A673 (cell line): ENCODE data around the gene CKMT1B. TPM values are rescaled to one million over a fixed set of nuclear protein-coding genes. Genes with fewer than 3 reads are reported as not detected.
"Not testable (repeated sequence)": the region's sequence is repeated elsewhere in the genome, so short reads cannot be mapped to it uniquely, and the experiment has no call there.

Experiments used
- BruUV-seq: library from RNA; stranded (reverse); fragments of 400-500 nt; replicated peaks from 2 replicates; lab custom pipeline; 2021; lab: Mats Ljungman, UMichigan
- CTCF ChIA-PET: fragments of 300-600 bp; sonication (Branson Sonifier 250); formaldehyde crosslinking; loops from one replicate; lab custom pipeline; 2022; ENCODE audit warnings: antibody characterized with exemption; lab: Charles Lee
- POLR2A ChIA-PET: fragments of 300-600 bp; sonication (Branson Sonifier 250); formaldehyde crosslinking; loops from one replicate; lab custom pipeline; 2022; ENCODE audit warnings: antibody characterized with exemption; ENCODE audit not compliant: low non-redundant PET; lab: Charles Lee
- DNase-seq: peaks from one replicate; pipeline ENCODE4 v3.0.0-alpha.2; 2015; ENCODE audit warnings: low spot score
- H3K27ac ChIP-seq: fragments of 200-600 bp; sonication (generic); 2 replicates; pipeline ENCODE4 v1.5.1; 2016; ENCODE audit warnings: mixed run types, low read depth, mild to moderate bottlenecking, mixed read lengths, antibody characterized with exemption, low read length; ENCODE audit not compliant: poor library complexity, severe bottlenecking
- H3K27me3 ChIP-seq: fragments of 200-600 bp; sonication (generic); replicated peaks from 2 replicates; pipeline ENCODE4 v1.6.1; 2017; ENCODE audit warnings: mixed run types, low read depth, mild to moderate bottlenecking, mixed read lengths, antibody characterized with exemption, low read length; ENCODE audit not compliant: insufficient read depth, poor library complexity
- H3K36me3 ChIP-seq: fragments of 200-600 bp; sonication (generic); 2 replicates; pipeline ENCODE4 v1.6.1; 2016; ENCODE audit warnings: mixed run types, mild to moderate bottlenecking, mixed read lengths, antibody characterized with exemption, low read length; ENCODE audit not compliant: insufficient read depth, poor library complexity, severe bottlenecking
- H3K4me1 ChIP-seq: fragments of 200-600 bp; sonication (generic); 2 replicates; pipeline ENCODE4 v1.6.1; 2017; ENCODE audit warnings: mixed run types, mild to moderate bottlenecking, mixed read lengths, antibody characterized with exemption, low read length; ENCODE audit not compliant: insufficient read depth, poor library complexity, severe bottlenecking
- H3K4me3 ChIP-seq: fragments of 200-600 bp; sonication (generic); 2 replicates; pipeline ENCODE4 v1.5.1; 2016; ENCODE audit warnings: low read depth, mixed run types, mild to moderate bottlenecking, mixed read lengths, low read length; ENCODE audit not compliant: poor library complexity, severe bottlenecking
- H3K9me3 ChIP-seq: fragments of 200-600 bp; sonication (generic); 2 replicates; pipeline ENCODE4 v1.6.1; 2016; ENCODE audit warnings: mixed run types, low read depth, mild to moderate bottlenecking, mixed read lengths, antibody characterized with exemption, low read length; ENCODE audit not compliant: poor library complexity, severe bottlenecking
- intact Hi-C: fragments of 100-400 bp; cut with micrococcal nuclease; formaldehyde crosslinking; loops from one replicate; pipeline ENCODE4 v1.10.0; 2022; ENCODE audit not compliant: unreplicated experiment
- total RNA-seq: library from RNA; stranded (reverse); gene quantifications from 2 replicates; pipeline ENCODE4 v1.2.3, GENCODE V29; 2021

Gene CKMT1B
- total RNA-seq, 1 experiment from 2014 or later, result 1.1 TPM

DNA sequence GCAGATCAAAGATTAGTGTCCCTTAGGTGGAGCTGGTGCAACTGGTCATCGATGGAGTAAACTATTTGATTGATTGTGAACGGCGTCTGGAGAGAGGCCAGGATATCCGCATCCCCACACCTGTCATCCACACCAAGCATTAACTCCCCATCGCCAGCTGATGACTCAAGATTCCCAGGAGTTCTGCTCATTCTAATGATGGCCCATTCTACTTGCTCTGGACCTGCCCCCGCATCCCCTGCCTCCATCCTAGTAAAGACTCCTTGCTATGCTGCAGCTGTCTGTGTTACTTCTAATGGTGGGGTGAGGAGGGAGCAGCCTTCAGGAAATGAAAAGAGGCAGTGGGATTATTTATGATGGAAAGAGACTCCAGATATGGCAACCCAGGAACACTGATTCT is 5.3 kb downstream of the CKMT1B start:
- H3K27me3 ChIP-seq, intact Hi-C loops, H3K4me1 ChIP-seq, CTCF ChIA-PET, BruUV-seq, DNase-seq, H3K9me3 ChIP-seq, H3K4me3 ChIP-seq, POLR2A ChIA-PET, H3K36me3 ChIP-seq, H3K27ac ChIP-seq: not testable (repeated sequence)

DNA sequence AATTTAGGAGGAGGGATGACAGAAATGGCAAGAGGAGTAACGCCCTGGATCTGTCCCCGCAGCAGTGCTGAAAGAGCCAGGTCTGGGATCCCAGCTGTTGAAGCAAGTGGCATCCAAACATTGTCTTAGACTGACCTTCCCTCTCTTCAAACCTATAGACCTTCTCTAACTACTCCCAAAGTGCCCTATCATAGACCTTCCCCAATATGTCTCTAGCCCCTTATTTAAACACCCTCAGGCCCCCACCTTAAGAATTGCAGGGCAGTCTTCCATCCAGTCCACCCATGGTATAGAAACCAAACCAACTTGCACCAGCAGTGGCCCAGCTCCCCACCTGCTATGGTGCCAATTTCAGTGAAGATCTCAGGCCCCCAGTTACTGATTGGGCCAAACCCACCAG is 6.4 kb downstream of the CKMT1B start:
- H3K4me3 ChIP-seq, H3K27ac ChIP-seq, CTCF ChIA-PET, H3K36me3 ChIP-seq, BruUV-seq, H3K4me1 ChIP-seq, H3K9me3 ChIP-seq, H3K27me3 ChIP-seq, intact Hi-C loops, DNase-seq, POLR2A ChIA-PET: not testable (repeated sequence)

DNA sequence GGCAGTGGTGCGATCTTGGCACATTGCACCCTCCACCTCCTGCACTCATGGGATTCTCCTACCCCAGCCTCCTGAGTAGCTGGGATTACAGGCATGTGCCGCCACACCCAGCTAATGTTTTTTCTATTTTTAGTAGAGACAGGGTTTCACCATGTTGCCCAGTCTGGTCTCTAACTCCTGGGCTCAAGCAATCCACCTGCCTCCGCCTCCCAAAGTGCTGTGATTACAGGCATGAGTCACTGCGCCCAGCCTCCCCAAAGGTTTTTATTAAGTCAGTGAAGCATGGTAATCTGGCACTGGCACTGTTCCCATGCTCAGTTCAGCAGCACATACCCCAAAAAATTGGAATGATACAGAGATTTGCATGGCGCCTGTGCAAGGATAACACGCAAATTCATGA is 8.4 kb downstream of the CKMT1B start:
- BruUV-seq, H3K27ac ChIP-seq, H3K4me3 ChIP-seq, H3K36me3 ChIP-seq, intact Hi-C loops, H3K27me3 ChIP-seq, H3K4me1 ChIP-seq, POLR2A ChIA-PET, H3K9me3 ChIP-seq, CTCF ChIA-PET: not testable (repeated sequence)
- peak; percentile 91 for DNase-seq

DNA sequence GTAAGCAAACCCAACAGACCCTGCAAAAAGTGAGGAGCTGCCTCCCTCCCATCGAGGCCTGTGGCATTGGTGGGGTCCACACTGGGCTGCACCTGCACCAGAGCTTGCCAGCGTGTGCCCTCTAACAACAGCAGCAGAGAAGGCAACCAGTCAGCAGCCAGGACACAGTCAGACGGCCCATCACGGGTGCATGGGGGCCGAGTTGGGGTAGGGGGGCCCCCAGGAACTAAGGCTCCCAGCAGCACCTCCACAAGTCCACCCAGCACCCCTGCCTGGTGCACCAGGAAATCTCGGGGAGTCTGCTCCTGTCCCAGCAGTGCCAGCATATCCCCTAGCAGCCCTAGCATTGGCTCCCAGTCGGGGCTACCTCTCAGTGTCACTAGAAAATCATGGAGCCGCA is 23.9 kb downstream of the CKMT1B start:
- intact Hi-C loops, BruUV-seq, H3K27ac ChIP-seq, H3K9me3 ChIP-seq, H3K4me1 ChIP-seq, POLR2A ChIA-PET, H3K4me3 ChIP-seq, DNase-seq, H3K36me3 ChIP-seq, CTCF ChIA-PET, H3K27me3 ChIP-seq: not testable (repeated sequence)

DNA sequence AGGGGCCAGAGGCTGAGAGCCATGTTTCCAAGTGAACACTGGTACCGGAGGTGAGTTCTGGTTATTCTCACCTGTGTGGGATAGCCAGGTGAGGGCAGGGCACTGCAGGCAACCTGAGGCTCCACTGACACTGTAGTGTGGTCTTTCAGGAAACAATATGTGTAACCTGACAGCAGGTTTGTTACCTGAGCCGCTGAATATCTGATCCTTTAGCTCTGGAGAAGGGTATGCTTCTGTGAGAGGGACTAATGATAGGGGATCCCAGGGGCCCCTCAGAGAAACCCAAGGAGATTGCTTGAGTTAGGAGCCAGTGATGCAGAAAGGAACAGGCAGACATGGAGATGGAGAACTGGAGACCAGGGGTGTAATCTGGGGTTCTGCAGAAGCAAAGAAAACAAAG is 24.9 kb downstream of the CKMT1B start, which contains the start of gene STRC:
Gene STRC (minus strand): TSS at position 101 of the 400 bp plus-strand sequence. CDS start 78 bp downstream, at position 23.
- H3K4me1 ChIP-seq, intact Hi-C loops, H3K9me3 ChIP-seq, H3K27me3 ChIP-seq, BruUV-seq, H3K27ac ChIP-seq, H3K36me3 ChIP-seq, DNase-seq, H3K4me3 ChIP-seq, CTCF ChIA-PET: not testable (repeated sequence)
- POLR2A ChIA-PET, result interaction anchor here (0.7 kb wide), 1 partner anchor 248 kb away, joined by 3 read pairs; the partner anchor contains the start of gene TUBGCP4

GRCh38 chr15:43622068-43622799 is 28.4 kb downstream of the CKMT1B start:
- BruUV-seq, H3K27ac ChIP-seq, H3K4me1 ChIP-seq, CTCF ChIA-PET, H3K4me3 ChIP-seq, H3K27me3 ChIP-seq, H3K9me3 ChIP-seq, DNase-seq, intact Hi-C loops, H3K36me3 ChIP-seq, POLR2A ChIA-PET: not testable (repeated sequence)
